Activated CD4-positive, CD25-positive, alpha-beta regulatory T cell treated with anti-CD3 and anti-CD28 coated beads, Interleukin-2, amount 50 U/mL, for 72 hours (primary cell): ENCODE results near the gene ZNF574.
A peak's percentile ranks its signal among the peaks of the same experiment; 100 is the strongest.

ENCODE experiments used
- DNase-seq: peaks from one replicate; pipeline ENCODE4 v3.0.0; 2021

The ZNF574 gene

GRCh38 chr19:42102877-42103276, 26.9 kb downstream of the ZNF574 start:
- DNase-seq, result no peak

- no peak for DNase-seq
Observed at GRCh38 chr19:42105368-42105767, 29.4 kb downstream of the ZNF574 start.

- peak; percentile 85 for DNase-seq
Observed at GRCh38 chr19:42108527-42109389, 32.8 kb downstream of the ZNF574 start.

DNA sequence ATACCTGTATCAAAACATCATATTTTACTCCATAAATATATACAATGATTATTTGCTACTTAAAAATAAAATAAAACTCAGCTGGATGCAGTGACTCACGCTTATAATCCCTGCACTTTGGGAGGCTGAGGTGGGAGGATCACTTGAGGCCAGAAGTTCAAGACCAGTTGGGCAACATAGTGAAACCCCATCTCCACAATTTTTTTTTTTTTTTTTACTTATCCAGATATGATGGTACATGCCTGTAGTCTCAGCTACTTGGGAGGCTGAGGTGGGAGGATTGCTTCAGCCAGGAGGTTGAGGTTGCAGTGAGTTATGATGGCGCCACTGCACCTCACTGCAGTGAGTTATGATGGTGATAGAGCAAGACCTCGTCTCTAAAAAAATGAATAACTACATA, 33.9 kb downstream of the ZNF574 start:
- no peak for DNase-seq

GRCh38 chr19:42110658-42111057, 34.7 kb downstream of the ZNF574 start:
- no peak for DNase-seq

GRCh38 chr19:42111384-42111783, 35.4 kb downstream of the ZNF574 start:
- no peak for DNase-seq

GRCh38 chr19:42111811-42112210, 35.8 kb downstream of the ZNF574 start:
- DNase-seq, result no peak

- DNase-seq, result no peak
Observed at GRCh38 chr19:42113641-42114348, 37.8 kb downstream of the ZNF574 start.

DNA sequence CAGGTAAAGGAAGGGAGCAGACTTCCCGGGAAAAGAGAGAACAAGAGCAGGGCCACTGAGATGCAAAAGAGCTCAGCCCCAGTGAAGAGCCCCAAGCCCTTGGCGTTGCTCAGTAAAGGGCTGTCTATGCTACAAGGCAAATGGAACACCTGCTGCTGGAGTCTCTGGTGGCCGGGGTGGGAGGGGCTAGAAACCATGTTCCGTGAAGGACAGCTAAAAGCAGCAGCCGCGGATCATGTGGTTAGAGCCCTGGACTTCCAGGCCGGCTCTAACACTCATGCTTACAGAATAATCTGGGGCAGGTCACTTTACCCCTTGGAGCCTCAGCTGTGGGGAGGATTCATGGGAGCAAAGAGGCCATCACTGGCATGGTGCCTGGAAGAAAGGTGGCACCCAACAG, 38.4 kb downstream of the ZNF574 start:
- no peak for DNase-seq

DNA sequence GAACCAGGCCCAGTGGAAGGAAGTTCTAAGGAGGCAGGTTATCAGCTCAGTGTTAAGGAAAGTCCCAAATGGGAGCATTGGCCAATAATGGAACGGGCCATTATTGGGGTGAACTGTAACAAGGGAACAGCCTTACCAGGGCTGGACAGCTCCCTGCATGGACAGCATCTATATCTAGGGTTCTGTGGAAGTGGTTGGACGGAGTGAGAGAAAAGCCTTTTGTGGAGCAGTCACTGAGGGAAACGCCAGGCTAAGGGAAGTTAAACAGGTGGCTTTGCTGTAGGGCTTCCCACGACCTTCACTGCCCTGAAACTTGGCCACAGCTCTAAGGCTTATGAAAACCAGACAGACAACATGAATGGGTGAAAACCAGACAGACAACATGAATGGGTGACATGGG, 39.3 kb downstream of the ZNF574 start:
- DNase-seq, result no peak

- DNase-seq, result no peak
Observed at GRCh38 chr19:42115705-42116104, 39.7 kb downstream of the ZNF574 start.

DNA sequence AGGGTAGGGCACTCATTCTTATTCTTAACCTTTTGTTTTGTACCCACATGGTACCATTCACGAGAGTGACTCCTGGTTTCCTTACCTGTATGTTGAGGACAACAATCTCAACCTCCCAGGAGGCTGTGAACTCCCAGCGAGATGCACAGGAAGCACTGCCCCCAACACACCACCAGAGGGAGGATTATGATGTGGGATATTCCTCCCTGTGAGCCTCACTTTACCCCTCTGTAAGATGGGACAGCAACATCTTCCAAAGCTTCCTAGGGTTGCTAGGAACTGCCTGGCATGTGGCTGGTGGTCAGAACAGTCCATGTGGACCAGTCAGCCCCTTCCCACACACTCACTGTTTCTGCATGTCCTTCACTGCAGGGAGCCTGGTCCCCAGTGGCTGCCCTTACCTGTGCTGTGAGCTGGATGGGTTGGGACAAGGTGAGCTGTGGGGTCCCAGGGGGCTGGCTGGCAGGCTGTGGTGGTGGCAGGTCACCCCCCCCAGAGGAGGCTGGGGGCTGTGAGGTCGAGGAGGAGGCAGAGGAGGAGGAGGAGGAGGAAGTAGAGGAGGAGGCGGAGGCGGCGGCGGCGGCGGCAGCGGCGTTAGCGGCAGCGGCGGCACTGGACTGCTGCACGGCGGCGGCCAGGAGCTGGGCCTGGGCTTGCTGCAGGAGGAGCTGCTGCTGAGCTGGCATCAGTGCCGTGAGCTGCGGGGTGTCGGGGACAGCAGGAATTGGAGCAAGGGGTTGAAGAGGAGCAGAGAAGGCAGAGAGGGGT, 40.5 kb downstream of the ZNF574 start:
- no peak for DNase-seq

- DNase-seq, result no peak
Observed at GRCh38 chr19:42117076-42117475, 41.1 kb downstream of the ZNF574 start.

DNA sequence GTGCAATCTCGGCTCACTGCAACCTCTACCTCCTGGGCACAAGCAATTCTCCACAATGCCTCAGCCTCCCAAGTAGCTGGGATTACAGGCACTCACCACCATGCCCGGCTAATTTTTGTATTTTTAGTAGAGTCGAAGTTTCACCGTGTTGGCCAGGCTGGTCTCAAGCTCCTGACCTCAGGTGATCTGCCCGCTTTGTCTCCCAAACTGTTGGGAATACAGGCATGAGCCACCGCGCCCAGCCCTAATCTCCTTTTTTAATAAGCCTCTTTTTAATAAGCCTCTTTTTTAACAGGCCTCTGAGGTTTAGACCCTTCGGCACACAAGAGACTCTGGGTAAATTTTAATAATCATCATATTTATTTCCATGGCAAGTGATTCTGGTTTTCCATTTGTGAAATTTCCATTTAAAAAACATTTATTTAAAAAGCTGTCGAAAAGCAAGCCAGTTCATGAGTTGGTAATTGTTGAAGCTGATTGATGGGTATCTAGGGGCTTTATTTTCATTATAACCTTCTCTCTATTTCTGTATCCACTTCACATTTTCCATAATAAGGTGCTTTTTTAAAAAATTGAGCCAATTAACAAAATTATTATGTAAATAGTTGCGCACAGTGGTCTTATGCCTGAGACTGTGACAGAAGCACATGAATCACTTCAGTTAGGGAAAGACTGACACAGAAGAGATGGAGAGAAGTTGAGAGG, 44.5 kb downstream of the ZNF574 start:
- DNase-seq, result no peak

- no peak for DNase-seq
Observed at GRCh38 chr19:42121036-42121621, 45.2 kb downstream of the ZNF574 start.

DNA sequence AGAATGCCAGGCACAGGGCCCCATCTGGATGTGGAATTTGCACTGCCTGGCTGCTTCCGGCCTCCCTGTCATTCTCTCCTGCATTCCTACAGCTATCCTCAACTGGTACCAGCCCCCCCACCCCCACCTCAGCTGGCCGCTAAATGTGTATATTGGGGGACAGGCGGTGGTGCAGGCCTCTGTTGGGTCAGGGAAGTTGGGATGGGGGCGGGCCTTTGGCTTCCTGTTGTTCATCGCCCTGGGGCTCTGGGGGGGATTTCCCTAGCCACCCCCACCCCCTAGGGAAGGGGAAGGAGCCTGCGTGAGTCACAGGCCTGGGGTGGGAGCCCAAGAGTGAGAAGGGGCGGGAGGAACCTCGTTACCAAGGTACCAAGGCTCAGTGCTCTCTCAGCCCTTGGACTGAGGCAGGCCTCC, 45.7 kb downstream of the ZNF574 start:
- DNase-seq, result peak; percentile 72

GRCh38 chr19:42122691-42123607, 47.0 kb downstream of the ZNF574 start:
- DNase-seq, result peak; percentile 60

GRCh38 chr19:42123765-42124164, 47.8 kb downstream of the ZNF574 start:
- DNase-seq, result no peak

DNA sequence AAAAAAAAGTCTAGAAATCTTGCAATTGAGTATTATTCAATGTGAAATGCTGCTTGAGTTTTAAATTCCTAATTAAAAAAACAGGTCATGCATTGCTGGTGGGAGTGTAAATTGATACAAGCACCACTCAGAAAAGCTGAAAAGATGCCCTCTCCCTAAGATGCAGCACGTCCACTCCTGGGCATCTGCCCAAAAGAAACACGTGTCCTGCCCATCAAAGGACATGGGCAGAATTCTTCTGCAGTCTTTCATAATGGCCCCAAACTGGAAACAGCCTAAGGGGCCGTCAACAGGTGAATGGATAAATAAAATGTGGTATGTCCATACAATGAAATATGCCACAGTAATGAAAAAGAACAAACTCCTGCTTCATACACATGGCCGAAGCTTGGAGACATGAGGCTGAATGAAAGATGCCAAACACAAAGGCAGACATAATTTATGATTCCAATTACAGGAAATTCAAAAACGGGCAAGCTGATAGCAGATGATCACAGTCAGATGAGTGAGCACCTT, 48.5 kb downstream of the ZNF574 start:
- DNase-seq, result no peak

- no peak for DNase-seq
Observed at GRCh38 chr19:42125536-42125935, 49.6 kb downstream of the ZNF574 start.

DNA sequence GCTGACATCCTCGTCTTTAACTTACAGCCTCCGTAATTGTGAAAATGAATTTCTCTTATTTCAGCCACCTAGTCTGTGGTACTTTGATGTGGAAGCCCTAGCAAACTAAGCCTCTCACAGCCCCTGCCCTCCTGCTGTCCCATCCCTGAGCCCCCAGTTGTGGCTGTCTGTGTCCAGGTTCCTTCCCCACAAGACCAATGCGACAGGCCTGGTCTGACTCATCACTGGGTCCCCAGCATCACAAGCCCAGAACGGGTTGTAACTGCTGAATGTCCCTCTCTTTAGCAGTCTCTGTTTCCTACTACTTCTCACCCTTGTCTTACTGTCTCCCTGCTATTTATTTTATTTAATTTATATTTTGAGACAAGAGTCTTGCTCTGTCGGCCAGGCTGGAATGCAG, 50.6 kb downstream of the ZNF574 start:
- DNase-seq, result no peak
